HEK293T (cell line): ENCODE measurements around the gene LRRC17.

Experiments used
- SP1 ChIP-seq: fragments of 450-650 bp; IDR thresholded peaks from 2 replicates; pipeline ENCODE4 v1.6.1; 2017
- ZNF384 ChIP-seq: fragments of 450-650 bp; IDR thresholded peaks from 2 replicates; pipeline ENCODE4 v1.6.1; 2016

DNA sequence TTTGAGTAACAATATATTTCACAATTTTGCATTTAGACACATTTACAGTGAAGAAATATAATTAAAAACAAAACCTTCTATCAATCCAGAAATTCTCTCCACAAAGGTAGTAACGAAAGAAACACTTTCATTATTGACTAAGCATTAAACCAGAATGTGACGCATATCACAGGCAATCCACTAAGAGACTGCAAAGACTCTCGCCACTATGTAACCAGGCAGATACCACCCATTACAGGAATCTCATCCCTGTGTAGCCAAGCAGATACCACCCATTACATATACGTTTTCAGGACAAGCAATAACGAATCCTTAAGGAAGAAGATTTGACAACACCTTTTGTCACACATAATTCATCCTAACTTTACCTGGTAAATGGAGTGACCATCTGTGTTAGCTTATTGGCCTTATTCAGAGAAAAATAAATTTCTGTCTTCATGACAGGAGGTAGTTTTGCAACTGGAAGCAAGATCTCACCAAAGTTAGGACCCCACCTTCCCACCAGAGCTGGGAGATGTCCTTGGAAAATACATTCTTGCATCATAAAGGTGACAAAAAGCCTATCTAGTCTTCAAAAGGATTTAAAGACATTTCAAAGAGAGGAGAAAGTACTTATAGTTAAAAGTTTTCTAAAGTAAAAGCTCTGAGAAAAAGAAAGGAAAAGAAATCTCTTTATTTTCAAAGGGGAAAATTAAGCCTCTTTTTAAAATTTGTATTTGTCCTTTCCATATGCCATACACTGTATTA lies 30.8 kb downstream of the LRRC17 start:
- no peak for TF ChIP-seq ZNF384
- no peak for TF ChIP-seq SP1
